ACHN (cell line): ENCODE results near the gene WNT7A.

Source experiments
- DNase-seq: peaks from one replicate; pipeline ENCODE4 v3.0.0-alpha.2; 2015
- in situ Hi-C: cut with HindIII; loops from 2 replicates; pipeline ENCODE4 v1.10.0; 2017; ENCODE audit warnings: low sequenced_read_pairs, low pct_ligation_motif_present, low pct_unique_long_range_greater_than_20kb

The WNT7A gene

DNA sequence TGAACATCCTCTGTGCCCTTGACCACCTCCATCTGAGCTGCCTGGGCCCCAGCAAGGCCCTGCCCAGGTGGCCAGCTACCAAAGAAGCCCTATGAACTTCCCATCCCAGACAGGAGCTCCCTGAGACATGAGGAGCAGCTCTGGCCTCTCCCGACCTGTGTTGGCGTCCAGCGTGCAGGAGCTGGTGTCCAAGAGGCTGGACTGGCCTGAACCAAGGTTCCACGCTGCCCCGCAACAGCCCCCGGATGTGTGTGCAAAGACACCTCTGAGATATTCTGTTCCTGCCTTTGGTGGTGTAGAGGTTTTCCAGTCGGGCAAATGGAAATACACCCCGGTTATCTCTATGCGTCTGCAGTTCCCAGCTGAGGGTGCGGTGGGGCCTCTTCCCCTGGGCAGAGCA is 42.1 kb downstream of the WNT7A start:
- no peak for DNase-seq
- in situ Hi-C loops, result no loop called here

DNA sequence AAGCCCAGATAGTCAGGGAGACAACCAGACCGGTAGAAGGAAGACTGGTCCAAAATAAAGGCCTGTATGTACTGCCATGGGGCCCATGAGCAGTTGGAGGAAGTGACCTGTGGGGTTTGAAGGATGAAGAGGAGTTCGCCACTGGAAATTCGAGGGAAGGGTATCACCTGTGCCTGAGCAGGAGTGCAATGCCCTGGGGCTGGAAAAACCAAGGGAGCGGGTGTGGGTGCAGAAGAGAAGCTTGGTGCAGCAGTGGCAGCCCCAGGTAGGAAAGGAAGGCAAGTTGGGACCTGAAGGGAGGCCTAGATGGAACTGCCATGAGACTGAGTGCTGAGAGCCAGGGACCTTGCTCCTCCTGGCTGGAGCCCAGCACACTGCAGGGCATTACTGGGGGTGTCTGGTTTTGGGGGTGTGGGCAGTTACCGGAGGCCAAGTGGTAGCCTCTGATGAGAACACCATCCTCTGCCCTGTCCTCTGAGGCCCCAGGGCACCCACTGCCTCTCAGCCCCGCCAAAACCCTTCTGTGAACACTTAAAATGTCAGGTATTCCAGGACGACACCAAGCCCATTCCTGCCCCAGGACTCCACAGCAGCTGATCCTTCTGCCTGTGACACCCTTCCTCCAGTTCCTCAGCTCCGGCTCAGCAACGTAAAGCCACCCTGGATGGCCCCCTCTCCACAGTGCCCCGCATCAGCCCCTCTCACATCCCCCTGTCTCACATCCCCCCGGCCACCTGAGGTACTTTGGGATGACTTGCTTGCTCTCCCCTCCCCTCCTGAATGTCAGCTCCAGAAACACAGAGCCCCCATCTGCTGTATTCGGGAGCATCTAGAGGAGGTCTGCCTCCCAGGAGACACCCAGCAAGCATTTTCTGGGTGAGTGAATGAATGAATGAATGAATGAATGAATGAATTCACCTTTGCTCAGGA is 42.9 kb downstream of the WNT7A start:
- no peak for DNase-seq
- in situ Hi-C loops, result no loop called here

DNA sequence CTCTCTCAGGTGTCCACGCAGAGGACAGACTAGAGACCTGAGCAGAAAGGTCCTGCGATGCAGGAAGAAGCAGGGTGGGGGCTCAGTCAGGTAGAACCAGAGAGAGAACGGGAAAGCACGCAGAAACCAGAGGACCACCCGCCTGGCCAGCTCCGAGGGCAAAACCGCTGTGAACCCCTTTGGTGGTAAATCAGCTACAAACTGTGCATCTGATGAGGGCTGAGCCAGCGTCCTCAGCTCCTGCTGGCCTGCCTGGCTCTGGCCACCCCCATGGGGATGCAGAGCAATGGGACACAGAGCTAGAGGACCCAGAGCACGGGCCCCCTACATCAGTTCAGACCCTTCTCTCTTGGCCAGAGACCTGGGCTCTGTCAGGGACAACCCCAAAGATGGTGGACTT is 44.6 kb downstream of the WNT7A start:
- no peak for DNase-seq
- in situ Hi-C loops, result no loop called here

DNA sequence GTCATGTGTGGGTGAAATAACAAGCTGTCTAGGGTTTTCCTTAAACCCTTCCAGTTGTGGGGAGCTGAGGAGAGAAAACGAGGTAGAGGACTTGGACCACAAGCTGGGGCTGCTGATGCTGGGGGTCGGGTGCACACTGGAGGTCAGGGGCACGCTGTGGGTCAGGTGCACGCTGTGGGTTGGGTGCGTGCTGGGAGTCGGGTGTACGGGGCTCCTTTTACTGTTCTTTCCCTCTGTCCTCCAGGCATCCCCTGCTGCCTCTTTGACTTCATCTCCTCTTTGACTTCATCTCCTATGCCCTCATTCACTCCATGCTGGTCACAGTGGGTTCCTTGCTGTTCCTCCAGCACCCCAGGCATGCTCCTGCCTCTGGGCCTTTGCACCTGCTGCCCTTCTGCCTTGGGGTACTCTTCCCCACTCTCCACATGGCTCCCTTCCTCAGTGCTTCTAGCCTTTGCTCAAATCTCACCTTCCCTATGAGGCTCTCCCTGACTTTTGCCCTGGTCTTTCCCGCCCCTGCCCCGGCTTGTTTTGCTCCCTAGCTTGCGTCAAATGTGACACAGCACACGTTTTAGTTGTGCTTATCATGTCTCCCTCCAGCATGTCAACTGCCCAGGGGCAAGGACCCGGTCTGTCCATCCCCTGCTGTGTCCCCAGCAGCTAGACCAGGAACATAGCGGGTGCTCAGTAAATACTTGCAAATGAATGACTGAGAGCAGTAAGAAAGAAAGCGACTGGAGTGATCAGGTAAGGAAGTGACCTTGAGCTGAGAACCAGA is 45.4 kb downstream of the WNT7A start:
- no peak for DNase-seq
- in situ Hi-C loops, result no loop called here

DNA sequence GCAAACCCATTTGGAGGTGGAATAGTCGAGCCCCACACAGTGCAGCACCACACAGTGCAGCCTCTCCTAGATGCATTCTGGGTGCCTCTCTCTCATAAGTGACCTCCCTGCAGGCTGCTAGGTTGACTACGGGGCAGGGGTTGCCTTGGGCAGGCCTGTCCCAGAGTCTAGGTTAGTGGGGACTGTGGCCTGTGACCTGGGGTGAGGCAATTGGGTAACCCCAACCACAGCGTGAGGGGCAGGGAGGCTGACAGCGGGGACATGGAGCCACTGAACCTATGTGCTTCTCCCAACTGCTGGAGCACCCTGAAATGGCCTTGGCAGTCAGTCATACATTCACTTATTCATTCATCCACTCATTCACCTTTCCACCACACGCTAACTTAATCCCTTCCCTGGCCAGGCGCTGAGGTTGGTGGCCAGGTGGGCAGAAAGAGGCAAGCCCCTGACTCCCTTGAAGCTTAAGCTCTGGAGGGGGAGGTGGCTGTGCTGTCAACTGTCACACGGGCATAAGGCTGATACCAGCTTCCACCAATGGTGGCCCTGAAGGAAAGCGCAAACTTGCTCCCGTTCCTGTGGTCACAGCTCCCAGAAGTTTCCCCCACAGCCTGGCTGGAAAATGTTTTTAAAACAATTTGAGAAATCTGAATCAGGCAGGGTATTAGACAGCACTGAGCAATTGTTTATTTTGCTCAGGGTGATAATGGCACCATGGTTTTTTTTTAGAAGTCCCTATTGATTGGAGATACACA is 46.2 kb downstream of the WNT7A start:
- DNase-seq, result no peak
- in situ Hi-C loops, result no loop called here

DNA sequence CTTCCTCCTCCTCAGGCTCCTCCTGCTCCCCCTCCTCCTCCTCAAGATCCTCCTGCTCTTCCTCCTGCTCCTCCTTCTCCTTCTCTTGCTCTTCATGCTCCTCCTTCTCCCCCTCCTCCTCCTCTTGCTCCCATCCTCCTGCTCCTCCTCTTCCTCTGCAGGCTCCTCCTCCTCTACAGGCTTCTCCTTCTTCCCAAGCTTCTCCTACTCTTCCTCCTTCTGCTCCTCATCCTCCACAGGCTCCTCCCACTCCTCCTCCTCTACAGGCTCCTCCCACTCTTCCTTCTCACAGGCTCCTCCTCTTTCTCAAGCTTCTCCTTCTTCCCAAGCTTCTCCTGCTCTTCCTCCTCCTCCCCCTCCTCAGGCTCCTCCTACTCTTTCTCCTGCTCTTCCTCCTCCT is 47.7 kb downstream of the WNT7A start:
- in situ Hi-C loops, result no loop called here
- no peak for DNase-seq

DNA sequence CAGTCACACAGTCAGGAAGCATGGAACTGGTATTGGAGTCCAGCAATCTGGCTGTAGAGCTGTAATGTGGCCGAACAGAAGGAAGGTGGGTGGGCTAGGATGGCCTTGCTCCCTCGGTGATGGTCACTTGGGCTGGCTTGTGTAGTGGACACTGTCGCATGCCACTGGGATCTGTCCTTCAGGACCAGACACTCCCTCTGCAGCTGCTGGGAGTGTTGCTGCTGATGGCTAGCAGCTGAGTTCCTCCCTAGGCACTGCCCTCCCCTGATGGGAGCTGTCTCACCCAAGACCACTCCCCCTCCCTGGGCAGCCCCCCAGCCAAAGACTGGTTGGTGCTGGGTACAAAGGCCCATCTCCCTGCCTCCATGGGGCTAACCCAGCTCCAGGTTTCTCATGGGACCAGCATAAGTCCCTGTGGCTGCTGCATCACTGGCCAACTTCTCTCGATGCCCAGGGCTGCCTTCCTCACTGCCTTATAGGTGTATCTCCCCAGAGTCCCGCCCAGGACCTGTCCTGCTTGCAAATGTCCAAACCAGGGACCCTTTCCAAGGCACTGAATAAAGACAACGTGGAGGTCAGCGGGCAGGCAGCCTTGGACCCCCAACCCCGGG is 48.4 kb downstream of the WNT7A start:
- in situ Hi-C loops, result no loop called here
- no peak for DNase-seq

DNA sequence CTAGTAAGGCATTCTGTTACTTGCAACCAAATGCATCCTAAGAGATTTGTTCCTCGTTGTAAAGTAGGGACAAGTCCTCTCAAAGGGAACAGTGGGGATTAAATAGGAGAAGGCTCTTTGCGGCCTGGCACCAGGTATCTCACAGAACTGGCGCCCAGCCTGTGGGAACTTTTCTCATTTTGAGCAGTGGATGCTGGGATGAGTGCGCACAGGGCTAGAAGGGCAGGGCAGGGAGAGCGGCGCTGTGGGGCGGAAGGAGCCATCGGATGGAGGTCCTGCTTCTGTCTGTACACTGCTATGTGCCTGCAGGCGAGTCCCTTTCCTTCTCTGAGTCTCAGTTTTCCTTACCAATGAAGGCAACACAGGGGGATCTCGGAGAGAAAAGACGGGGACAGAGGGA is 50.6 kb downstream of the WNT7A start:
- DNase-seq, result no peak

DNA sequence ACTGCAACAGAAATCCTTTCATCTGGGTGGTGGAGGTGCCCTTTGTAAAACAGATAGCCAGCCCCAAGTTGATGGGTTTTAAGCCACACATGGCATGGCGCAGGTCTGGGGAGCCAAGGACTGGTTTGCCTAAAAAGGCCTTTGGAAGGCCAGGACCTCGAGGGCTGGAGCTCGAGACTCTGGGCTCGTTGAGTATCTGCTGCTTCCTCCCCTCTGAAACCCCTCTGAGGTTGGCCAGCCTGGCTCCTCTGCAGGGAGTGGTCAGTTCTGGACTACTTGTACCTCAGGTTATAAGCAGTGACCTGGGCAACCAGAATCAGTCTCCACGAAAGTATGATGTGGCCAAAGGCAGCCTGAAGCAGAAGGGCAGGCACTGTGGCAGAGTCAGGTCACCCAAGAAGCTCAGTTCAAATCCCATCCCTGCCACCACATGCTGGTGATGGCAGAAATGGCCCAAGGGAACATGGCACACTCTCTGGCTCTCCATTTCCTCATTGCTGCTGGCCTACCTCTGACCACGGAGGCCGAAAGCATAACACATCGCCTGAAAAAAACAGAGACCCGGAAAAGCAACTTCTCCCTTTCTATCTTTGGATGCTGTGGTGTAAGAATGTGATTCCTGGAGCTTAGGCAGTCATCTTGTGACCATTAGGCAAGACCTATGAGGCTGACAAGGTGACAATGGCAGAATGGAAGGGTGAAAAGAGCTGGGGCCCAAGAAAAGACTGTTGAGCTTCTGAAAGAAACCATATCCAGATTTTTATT is 51.2 kb downstream of the WNT7A start:
- no peak for DNase-seq
- in situ Hi-C loops, result no loop called here

More for the DNA sequence above, 50.6 kb downstream of the WNT7A start:
- in situ Hi-C loops, result no loop called here

DNA sequence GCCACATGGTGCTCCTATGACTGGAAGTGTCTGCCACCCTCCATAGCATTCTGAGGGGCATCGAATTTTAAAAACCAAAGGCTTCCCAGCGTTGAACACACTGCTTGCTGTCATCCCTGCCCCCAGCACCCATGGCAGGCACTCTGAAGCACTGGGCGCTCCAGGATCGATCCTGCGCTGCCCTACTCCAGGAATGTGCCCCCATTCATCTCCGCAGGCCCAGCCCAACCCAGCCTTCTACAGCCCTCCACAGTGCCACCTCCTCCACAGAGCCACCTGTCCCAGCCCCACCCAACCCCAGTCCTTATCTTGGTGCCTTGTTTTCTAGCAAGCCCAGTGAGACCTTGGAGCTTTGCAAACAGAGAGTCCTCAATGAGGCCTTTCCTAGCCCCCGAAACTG is 52.2 kb downstream of the WNT7A start:
- DNase-seq, result no peak
- in situ Hi-C loops, result no loop called here

DNA sequence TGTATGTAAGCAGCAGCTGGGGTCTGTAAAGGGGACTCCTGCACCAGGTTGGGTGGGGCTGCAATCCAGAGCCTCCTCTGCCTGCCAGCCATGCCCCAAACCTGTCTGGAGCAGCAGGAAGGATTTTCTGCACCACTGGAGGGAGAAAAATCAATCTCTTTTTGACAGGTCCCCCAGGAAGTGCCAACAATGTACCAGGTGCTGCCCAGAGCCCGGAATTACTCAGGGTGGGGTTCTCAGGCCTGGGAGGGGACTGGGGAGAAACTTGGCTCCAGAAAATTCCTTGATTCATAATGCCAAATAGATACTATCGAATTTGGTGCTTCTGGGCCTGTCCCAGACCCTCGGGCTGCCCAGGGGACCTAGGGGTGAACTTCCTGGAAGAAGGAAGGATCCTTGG is 52.6 kb downstream of the WNT7A start:
- in situ Hi-C loops, result no loop called here
- DNase-seq, result no peak

DNA sequence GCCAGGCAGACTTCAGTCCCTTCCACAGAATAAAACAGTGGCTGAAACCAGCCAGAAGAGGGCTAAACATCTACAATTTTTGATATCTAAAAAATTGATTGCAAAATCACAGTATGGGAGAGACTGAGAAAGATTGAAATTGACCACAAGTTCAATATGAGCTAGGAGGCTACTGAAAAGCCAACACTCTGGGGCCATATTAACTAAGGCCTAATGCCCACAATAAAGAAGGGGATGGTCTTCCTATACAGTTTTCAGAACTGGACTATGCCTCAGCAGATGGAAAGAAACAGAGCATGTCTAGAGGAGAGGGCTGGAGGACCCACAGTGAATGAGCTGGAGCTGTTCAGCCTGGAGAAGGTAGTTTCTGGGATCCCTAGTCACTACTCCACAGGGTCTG is 53.2 kb downstream of the WNT7A start:
- in situ Hi-C loops, result no loop called here
- no peak for DNase-seq

DNA sequence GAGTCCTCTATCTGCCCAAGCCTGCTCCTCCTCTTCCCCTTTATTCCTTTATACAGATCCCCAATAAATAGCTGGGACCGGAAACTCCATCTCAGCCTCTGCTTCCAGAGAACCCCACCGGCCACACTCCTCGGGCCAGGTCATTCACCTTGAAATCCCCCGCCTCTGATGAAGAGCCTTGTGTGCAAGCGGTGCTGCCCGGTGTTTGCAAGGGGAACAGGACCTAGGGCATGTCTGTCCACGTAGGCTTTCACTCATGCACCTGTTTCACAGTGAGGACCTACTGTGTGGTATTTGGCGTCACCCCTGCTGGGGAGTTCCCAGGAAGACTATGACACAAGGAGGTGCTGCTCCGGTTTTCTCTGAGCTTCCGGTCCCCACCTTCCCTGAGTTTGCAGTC is 54.0 kb downstream of the WNT7A start:
- DNase-seq, result no peak
- in situ Hi-C loops, result no loop called here

DNA sequence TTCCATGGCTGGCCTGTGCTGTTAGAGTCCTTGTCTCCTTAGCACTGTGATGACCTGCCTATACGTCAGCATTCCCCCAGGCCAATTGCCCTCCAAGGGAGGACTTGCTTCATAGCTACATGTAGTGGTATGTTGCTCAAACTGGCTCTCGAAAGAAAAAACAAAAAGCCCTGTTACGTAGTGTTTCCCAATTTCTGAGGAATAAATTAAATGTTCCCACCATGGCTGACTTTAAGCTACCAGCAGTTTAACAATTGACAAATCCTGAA is 54.6 kb downstream of the WNT7A start:
- no peak for DNase-seq
- in situ Hi-C loops, result no loop called here

DNA sequence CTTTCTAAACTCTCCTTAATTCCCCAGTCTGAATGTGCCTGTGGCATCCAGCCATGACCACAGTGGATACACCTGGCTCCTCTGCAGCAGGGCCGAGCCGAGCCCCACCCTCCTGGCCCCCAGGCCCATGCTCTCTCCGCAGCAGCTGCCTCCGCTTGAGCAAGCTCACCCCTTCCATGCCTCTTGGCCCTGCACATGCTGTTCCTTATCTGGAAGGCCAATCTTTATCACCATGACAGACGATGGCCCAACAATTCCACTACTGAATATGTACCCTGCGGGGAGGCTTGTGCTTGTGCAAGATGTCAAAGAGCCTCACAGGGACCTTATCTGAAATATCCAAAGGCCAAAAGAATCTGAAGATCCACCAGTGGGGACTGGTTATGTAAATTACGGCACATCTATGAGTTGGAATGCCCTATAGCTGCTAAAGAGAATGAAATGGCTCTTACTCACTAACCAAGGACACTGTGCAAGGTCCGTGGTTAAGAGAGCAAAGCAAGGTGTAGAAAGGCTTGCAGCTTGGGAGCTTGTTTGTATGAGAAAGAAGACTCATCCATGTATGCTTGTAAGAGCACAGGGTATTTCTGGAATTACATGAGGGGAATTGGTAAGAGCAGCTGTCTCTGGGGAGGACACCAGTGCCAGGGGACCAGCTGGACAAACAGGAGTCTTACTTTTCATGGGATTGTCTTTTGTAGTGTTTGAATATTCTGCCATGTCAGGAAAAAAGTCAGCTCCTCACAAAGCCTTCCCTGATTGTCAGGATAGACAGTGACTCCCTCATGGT is 55.2 kb downstream of the WNT7A start:
- no peak for DNase-seq
- in situ Hi-C loops, result no loop called here

DNA sequence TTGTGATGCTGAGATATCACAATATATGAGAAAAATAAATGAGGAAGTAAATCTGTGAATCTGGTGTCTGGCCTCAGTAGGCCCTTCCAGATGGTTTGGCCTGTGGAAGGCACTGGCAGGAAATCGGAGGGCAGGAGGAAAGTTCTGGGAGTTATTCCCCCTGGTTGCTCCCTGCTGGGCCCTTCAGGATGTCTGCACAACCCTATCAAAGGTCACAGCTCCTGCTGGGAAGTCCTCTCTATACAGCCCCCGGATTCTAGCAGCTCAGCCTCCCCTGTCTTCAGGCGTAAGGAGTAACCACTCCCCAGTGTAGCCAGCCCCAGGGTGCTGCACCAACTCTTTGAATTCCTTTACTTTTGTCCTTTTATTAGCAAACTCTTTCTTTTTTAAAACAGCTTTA is 56.2 kb downstream of the WNT7A start:
- in situ Hi-C loops, result no loop called here
- DNase-seq, result no peak

DNA sequence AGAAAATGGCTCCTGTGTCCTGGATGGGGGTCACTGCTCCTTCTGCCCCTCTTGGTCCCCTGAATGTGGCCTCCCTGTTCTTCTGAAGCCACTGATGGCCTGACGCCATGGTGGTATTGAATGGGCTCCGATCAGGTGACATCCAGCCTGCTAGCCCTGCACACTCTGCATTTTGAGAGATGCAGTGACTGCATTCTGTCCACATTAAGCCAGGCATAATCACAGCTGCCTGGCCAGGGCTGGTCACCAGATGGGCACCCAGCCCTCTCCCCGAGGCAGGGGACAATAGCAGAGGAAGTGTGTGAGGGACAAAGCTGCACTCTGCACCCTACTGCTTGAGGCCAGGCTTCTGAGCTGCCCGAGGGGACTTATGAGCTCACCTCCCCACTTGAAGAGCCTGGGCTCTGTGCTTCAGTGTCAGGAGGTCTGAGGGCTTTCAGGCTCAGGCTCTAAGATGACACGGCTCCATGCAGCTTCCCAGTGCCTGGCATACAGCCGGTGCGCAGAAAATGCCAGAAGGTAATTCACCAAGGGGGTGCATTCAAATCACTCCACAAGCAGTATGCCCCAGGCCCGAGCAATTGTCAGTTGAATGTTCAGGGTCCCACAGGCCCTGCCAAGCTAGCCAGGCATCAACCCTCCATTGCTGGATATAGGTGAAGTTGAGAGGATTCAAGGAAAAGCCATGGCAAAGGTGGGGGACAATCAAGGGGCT is 56.8 kb downstream of the WNT7A start:
- no peak for DNase-seq
- in situ Hi-C loops, result no loop called here
